Stimulated activated CD8-positive, alpha-beta memory T cell treated with anti-CD3 and anti-CD28 coated beads, Interleukin-7, amount 100 ng/mL, for 1 hour (primary cell): ENCODE data around the gene DDB1.

ENCODE experiments used
- DNase-seq, 2 donors: peaks; one replicate each; pipeline ENCODE4 v3.0.0-alpha.2; 2020; ENCODE audit warnings: low read depth in 2 of 2

DDB1 gene

GRCh38 chr11:61297341-61297740 lies 35.6 kb downstream of the DDB1 start:
- DNase-seq: no peak

GRCh38 chr11:61295596-61295926 lies 37.3 kb downstream of the DDB1 start:
- no peak for DNase-seq

GRCh38 chr11:61294717-61295595 lies 37.9 kb downstream of the DDB1 start, which contains the start of gene VWCE:
VWCE (minus strand) TSS chr11:61295316; CDS start chr11:61295037, 279 bp downstream.
- peak; percentile 25 to 37 for DNase-seq

GRCh38 chr11:61293867-61294716 lies 38.8 kb downstream of the DDB1 start:
- DNase-seq: no peak

- no peak for DNase-seq
Measured at GRCh38 chr11:61292356-61292755, 40.5 kb downstream of the DDB1 start.

- DNase-seq: no peak
Measured at GRCh38 chr11:61290905-61291690, 41.8 kb downstream of the DDB1 start.

DNA sequence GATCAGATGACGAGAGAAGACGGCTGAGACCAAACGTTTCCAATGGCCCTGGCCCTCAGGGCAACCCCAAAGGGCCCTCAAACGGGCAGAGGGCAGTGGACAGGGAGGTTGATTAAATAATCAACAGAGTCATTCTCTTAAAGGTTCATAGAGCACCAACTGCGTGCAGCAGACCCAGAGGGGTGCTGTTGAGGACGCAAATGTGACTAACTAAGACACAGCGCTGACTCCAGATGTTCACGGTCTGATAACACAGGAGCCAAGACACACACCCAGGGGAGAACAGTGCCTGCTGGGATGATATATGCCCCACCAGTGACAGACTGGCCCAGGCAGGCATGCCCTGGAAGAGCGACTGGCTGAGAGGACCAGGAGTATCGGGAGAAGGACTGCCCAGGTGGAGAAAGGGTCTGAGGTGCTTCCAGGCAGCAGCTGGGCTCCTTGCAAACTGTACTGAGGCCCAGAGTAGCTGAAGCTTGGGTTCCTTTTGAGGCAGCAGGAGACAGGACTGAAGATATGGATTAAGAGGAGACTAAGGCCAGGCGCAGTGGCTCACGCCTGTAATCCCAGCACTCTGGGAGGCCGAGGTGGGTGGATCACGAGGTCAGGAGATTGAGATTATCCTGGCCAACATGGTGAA lies 45.4 kb downstream of the DDB1 start:
- DNase-seq: no peak

GRCh38 chr11:61283613-61284012 lies 49.3 kb downstream of the DDB1 start:
- no peak for DNase-seq

DNA sequence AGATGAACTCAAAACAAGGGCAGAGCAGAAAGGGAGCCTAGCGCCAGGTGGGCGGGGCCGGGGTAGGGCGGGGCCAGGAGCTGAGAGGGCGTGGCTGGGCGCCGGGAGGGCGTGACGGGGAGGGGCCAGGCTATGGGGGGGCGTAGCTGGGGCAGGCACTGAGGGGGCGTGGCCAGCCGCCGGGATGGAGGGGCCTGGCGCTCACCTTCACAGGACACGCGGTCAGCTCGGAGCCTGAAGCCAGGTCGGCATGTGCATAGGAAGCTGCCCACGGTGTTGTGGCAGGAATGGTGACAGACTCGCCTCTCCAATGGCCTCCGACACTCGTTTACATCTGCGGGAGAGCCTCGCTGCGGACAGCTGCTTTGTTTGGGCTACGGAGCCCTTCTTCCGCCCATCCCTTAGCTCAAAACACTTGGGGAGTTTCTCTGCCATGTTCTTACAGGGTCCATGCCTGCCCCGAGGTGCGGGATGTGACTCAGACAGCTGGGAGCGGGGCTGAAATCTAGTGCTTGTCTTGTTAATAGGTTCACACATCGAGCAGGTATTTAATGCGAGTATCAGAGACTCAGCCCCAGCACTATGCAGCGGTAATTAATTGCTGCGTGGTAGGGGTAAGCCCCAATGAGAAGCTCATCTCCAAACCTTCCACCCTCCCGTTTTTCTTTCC lies 51.2 kb downstream of the DDB1 start:
- DNase-seq: no peak

GRCh38 chr11:61280883-61281580 lies 51.9 kb downstream of the DDB1 start:
- DNase-seq: no peak

- no peak for DNase-seq
Measured at GRCh38 chr11:61279934-61280659, 52.8 kb downstream of the DDB1 start.

DNA sequence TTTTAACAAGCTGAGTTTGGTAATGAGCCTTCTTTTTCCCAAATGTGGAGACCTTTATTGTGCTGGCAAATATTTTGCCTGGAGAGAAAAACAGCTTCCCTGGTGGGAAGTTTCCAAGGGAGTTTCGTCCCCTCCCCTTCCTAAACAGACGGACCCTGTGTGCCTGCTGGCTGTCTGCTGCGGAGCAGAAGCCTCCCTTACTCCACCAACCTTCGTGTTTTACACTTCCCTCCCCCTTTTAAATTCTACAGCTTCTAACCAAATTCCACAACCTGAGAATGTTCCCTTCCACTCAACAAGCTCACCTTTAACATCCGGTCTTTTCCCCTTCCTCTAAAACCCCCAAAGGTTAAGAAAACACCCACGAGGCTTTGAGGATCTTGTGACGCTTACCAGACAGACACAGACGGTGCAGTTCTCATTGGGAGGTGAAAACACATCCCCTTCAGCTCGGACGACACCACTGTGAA lies 54.9 kb downstream of the DDB1 start:
- no peak for DNase-seq

- no peak for DNase-seq
Measured at GRCh38 chr11:61277186-61278000, 55.5 kb downstream of the DDB1 start.

DNA sequence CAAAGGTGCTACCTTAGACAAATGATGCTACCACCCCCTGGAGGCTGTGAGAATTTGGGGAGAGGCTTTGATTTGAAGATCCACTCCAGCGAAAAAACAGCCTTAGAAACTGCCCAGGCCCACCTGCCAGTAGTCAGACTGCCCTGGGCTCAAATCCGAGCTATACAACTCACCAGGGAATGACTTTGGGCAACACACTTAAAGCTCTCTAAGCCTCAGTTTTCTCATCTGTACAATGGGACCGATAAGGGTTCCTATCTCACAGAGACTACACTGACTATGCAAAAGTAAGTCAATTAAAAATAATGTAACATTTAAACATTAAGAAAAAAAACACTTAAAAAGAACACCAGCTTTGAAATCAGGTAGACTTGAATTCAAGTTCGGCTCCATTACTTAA lies 57.7 kb downstream of the DDB1 start:
- no peak for DNase-seq

- no peak for DNase-seq
Measured at GRCh38 chr11:61274084-61274483, 58.8 kb downstream of the DDB1 start.

- no peak for DNase-seq
Measured at GRCh38 chr11:61273178-61274078, 59.5 kb downstream of the DDB1 start.

GRCh38 chr11:61272731-61273130 lies 60.2 kb downstream of the DDB1 start:
- no peak for DNase-seq
